ENCODE results near the gene IPPK. TPM values are rescaled to one million over a fixed set of nuclear protein-coding genes. Genes with fewer than 3 reads are reported as not detected.
A peak's percentile ranks its signal among the peaks of the same experiment; 100 is the strongest.

Gene IPPK
- total and polyA plus RNA-seq, 2 of the 8 experiments (the other 6 are each of a cell fraction or from before 2014, with no cell fraction given) = 10.5 to 13.6 TPM

DNA sequence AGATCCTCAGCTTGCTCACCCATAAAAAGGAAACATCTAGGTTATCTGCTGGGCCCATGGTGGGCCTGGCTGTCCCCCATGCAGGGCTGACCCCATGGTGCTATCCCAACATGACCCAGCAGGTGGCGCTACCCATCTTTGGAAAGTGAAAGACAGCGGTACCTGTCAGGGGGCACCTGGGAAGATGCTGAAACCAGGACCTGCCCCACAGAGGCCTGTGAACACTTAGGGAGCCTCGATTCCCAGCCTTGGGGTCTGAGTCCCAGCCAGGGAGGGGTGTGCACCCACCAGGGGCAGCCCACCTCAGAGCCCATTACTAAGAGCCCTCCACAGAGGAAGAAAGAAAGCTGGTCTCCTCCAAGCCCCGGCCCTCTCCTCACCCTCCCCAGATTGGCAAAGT is 46.6 kb upstream of the IPPK start:
- no peak overlapping the region for H3K18ac ChIP-seq (ENCODE audit: extremely low read depth, low read length)
- H2BK5ac ChIP-seq (ENCODE audit: low read depth, low read length) = no peak overlapping the region
- no peak overlapping the region for H4K91ac ChIP-seq (replicated peaks; ENCODE audit: insufficient read length, low read length)
- H3K23me2 ChIP-seq (ENCODE audit: low read depth, low read length) = no peaks in the 10 kb centered on the region
- no peak overlapping the region for H3K4me2 ChIP-seq (ENCODE audit: insufficient read depth in 1 of 2, low read depth in 2 of 2, low read length in 2 of 2)
- H3K14ac ChIP-seq (ENCODE audit: insufficient read length) = no peak overlapping the region
- no peak overlapping the region for H4K8ac ChIP-seq (ENCODE audit: extremely low read depth, insufficient read depth, low read length)
- DNase-seq (ENCODE audit: low read depth in 1 of 2, low spot score in 2 of 2) = peak; percentile 17 to 100
- TF ChIP-seq SIN3A (conservative IDR thresholded peaks at IDR 0.05 in 1 of 2, IDR thresholded peaks at IDR 0.05 in 1 of 2; ENCODE audit: low read depth in 1 of 2, low read length in 2 of 2) (0 out of 4 replicates have a peak, but pooled peaks of 1 of the 2 experiments have one; percentile 42), SRF (IDR thresholded peaks at IDR 0.05; ENCODE audit: low read depth, low read length) (no peak), RNF2 (IDR thresholded peaks at IDR 0.05; ENCODE audit: borderline replicate concordance, low read depth, low read length, missing control alignments, poor library complexity, severe bottlenecking) (no peak), RAD21 (IDR thresholded peaks at IDR 0.05 in 1 of 2, conservative IDR thresholded peaks at IDR 0.05 in 1 of 2; ENCODE audit: low read depth in 2 of 2, low read length in 2 of 2) (peak; percentile 89 to 91), CBX8 (IDR thresholded peaks at IDR 0.05; ENCODE audit: borderline replicate concordance, low read depth, low read length) (no peak)
- TF ChIP-seq, protein P1, sequence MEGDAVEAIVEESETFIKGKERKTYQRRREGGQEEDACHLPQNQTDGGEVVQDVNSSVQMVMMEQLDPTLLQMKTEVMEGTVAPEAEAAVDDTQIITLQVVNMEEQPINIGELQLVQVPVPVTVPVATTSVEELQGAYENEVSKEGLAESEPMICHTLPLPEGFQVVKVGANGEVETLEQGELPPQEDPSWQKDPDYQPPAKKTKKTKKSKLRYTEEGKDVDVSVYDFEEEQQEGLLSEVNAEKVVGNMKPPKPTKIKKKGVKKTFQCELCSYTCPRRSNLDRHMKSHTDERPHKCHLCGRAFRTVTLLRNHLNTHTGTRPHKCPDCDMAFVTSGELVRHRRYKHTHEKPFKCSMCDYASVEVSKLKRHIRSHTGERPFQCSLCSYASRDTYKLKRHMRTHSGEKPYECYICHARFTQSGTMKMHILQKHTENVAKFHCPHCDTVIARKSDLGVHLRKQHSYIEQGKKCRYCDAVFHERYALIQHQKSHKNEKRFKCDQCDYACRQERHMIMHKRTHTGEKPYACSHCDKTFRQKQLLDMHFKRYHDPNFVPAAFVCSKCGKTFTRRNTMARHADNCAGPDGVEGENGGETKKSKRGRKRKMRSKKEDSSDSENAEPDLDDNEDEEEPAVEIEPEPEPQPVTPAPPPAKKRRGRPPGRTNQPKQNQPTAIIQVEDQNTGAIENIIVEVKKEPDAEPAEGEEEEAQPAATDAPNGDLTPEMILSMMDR (IDR thresholded peaks at IDR 0.05; ENCODE audit: control extremely low read depth in 1 of 3, insufficient read depth in 1 of 3, low read depth in 1 of 3, low read length in 3 of 3) = peak in 2 of 3 experiments; percentile 91; a peak in 3 of 4 replicates
- no peaks in the 10 kb centered on the region for H3K4me1 ChIP-seq (replicated peaks in 1 of 4; ENCODE audit: control insufficient read depth in 3 of 4, insufficient read depth in 4 of 4, low read length in 3 of 4)
- H3K9me3 ChIP-seq (ENCODE audit: insufficient read depth in 2 of 2, low read depth in 1 of 2, low read length in 1 of 2) = no peaks in the 10 kb centered on the region
- no peak overlapping the region for H3K4me3 ChIP-seq (ENCODE audit: extremely low read depth in 1 of 4, insufficient read depth in 2 of 4, low read depth in 3 of 4, low read length in 4 of 4)
- WGBS, 2 experiments (ENCODE audit: extremely low coverage in 1 of 2, insufficient coverage in 1 of 2, insufficient read length in 1 of 2, insufficient replicate concordance in 2 of 2, low coverage in 1 of 2, low lambda C conversion rate in 2 of 2, missing lambda C conversion rate in 1 of 2) = 52% methylated on average over 4 of the region's 4 CpGs; no CpG with 5 or more reads in 1 of the 2 experiments
- no peak overlapping the region for H3K9ac ChIP-seq (replicated peaks in 1 of 4; ENCODE audit: extremely low read depth in 1 of 4, low read depth in 3 of 4, low read length in 3 of 4)
- peaks cover 4 to 18% of the 10 kb centered on the region in 2 experiments for H4K20me1 ChIP-seq (replicated peaks in 1 of 2; ENCODE audit: control insufficient read depth in 1 of 2, insufficient read depth in 2 of 2, low read length in 2 of 2)
- no peaks in the 10 kb centered on the region for H3K79me1 ChIP-seq (ENCODE audit: low read depth, low read length)
- no peak overlapping the region for H2BK20ac ChIP-seq (ENCODE audit: low read length)
- no peak overlapping the region for H4K5ac ChIP-seq (ENCODE audit: insufficient read length, low read depth, low read length)
- no peak overlapping the region for H3K23ac ChIP-seq (ENCODE audit: insufficient read length)
- no peak overlapping the region for H2BK12ac ChIP-seq (ENCODE audit: low read depth, low read length)
- H3K36me3 ChIP-seq (ENCODE audit: control insufficient read depth in 2 of 4, insufficient read depth in 4 of 4, low read length in 3 of 4) = peaks cover 27 to 56% (median 50%) of the 10 kb centered on the region in 4 experiments
- no peaks in the 10 kb centered on the region for H3K27me3 ChIP-seq (replicated peaks in 1 of 4; ENCODE audit: control insufficient read depth in 3 of 4, extremely low read depth in 1 of 4, insufficient read depth in 3 of 4, low read length in 3 of 4)
- H2BK120ac ChIP-seq (replicated peaks; ENCODE audit: low read depth, low read length) = no peak overlapping the region
- peak; percentile 57 for FAIRE-seq
- H2AK5ac ChIP-seq (ENCODE audit: low read depth, low read length) = no peak overlapping the region
- no peaks in the 10 kb centered on the region for H3K79me2 ChIP-seq (ENCODE audit: control insufficient read depth in 1 of 2, insufficient read depth in 2 of 2, low read length in 2 of 2)
- no peak overlapping the region for H3K4ac ChIP-seq (replicated peaks; ENCODE audit: insufficient read length, low read depth, low read length)
- H3K56ac ChIP-seq (replicated peaks; ENCODE audit: insufficient read length, low read depth, low read length) = no peak overlapping the region
- ChIA-PET POLR2A (ENCODE audit: partially characterized antibody) (no interaction called here), CTCF (ENCODE audit: partially characterized antibody) (interaction anchor here (0.6 to 11.9 kb wide), 22 partner anchors 8 to 397 kb away, joined by 3 to 236 read pairs (median 6); partner anchors contain the start of gene IPPK)
- no peak overlapping the region for H2AFZ ChIP-seq (ENCODE audit: low read length)
- H2BK15ac ChIP-seq (ENCODE audit: low read length) = no peak overlapping the region
- no peak overlapping the region for H3K27ac ChIP-seq (ENCODE audit: low read depth, low read length)

Data from H1 (cell line).